Endometrium (tissue), 2 donors: ENCODE data around the gene MYO9A.

Source experiments
- FAIRE-seq: peaks from 2 replicates; lab custom pipeline; 2012; peaks lifted over from hg19 to GRCh38; lab: Jason Lieb, UNC
- donor health status: control.
- donor health status: control.

The MYO9A gene

GRCh38 chr15:71951134-71951533 lies 166.8 kb downstream of the MYO9A start:
- FAIRE-seq: no peak

- FAIRE-seq: no peak
Observed at GRCh38 chr15:71945012-71945411, 172.9 kb downstream of the MYO9A start.

DNA sequence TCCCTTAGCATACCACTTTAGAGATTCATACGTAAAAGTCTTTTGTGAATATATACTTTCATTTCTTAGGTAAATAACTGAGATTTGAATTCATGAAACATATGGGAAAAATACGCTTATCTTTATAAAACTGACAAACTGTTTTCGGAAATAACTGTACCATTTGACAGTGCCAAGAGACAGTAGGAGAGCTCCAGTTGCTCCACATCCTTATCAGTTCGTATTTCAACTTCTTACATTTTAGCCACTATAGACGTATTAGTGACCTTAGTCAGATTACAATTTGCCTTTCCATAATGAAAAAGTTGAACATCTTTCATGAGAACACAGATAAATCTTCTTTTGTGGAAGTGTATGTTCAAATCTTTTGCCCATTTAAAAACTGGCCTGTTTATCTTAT lies 174.1 kb downstream of the MYO9A start:
- FAIRE-seq: no peak

DNA sequence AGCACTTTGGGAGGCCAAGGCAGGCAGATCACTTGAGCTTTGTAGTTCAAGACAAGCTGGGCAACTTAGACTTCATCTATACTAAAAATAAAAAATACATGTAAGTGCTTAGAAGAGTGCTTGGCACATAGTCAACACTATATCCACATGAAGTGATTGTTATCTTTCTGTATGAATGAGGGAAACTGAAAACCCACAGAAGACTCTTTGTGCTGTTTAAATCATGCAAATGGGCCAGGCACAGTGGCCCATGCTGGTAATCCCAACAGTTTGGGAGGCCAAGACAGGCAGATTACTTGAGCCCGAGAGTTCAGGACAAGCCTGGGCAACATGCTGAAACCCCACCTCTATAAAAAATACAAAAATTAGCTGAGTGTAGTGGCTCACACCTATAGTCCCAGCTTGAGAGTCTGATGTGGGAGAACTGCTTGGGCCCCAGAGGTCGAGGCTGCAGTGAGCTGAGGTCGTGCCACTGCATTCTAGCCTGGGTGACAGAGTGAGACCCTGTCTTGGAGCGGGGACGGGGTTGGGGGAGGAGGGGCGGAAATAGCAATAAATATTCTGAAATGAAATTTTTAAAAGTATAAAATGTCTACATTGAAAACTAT lies 177.9 kb downstream of the MYO9A start:
- FAIRE-seq: no peak

- FAIRE-seq: no peak
Observed at GRCh38 chr15:71937650-71938311, 180.2 kb downstream of the MYO9A start.

DNA sequence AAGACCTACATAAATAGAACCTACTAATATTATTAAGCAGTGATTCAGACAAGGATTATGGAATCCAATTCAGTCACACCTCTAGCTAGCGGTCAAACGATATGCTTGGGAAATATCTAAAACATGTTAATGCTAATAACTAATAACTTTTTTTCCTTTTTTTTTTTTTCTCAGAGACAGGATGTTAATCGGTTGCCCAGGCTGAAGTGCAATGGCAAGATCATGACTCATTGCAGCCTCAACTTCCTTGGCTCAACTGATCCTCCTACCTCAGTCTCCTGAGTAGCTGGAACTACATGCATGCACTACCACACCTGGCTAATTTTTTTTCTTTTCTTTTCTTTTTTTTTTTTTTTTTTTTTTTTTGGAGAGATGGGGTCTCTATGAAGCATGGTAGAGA lies 183.5 kb downstream of the MYO9A start:
- FAIRE-seq: no peak

GRCh38 chr15:71932689-71933088 lies 185.3 kb downstream of the MYO9A start:
- no peak for FAIRE-seq

DNA sequence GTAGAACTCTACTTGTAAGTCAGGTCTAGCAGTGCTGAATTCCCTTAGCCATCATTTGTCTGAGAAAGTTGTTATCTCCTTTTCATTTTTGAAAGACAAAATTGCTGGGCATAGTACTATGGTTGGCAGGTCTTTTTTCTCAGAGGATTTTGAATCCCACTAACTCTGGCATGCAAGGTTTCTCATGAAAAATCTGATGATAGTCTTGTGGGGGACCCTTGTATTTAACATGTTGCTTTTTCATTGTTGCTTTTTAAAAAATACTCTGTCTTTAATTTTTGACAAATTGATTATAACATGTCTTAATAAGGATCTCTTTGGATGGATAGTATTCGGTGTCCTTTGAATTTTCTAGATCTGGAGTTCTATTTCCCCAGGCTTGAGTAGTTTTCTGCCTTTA lies 186.7 kb downstream of the MYO9A start:
- FAIRE-seq: no peak

DNA sequence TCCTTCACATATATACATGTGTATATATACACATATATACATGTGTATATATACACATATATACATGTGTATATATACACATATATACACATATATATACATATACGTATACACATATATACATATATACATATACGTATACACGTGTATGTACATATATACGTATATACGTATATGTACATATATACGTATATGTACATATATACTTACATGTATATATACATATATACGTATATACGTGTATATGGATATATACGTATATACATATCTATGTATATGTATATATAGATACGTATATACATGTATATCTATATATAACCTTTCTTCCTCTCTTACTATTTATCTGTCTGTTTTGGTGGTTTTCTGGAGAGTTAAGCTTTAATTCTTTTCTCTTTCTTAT lies 192.8 kb downstream of the MYO9A start:
- peak; percentile 37 for FAIRE-seq

DNA sequence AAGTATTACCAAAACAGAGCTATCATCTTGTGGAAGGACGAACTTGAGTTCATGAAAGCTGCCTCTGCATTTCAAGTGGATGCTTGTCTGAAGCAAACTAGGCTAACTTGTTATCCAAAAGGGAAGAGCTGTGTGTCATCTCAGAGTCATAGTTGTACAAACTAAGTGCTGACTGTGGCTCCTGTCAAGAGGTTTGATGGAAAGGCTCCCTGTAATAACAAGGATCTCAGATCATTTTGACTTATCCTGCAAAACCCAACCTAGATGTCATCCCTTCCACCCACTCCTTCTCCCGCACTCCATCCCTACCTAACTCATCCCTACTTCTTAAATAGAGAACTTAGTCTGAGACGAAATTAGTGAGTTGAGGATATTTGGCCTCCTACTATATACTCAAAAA lies 196.8 kb downstream of the MYO9A start:
- FAIRE-seq: no peak

GRCh38 chr15:71920573-71920972 lies 197.4 kb downstream of the MYO9A start:
- FAIRE-seq: no peak

GRCh38 chr15:71916834-71917233 lies 201.1 kb downstream of the MYO9A start:
- FAIRE-seq: no peak

DNA sequence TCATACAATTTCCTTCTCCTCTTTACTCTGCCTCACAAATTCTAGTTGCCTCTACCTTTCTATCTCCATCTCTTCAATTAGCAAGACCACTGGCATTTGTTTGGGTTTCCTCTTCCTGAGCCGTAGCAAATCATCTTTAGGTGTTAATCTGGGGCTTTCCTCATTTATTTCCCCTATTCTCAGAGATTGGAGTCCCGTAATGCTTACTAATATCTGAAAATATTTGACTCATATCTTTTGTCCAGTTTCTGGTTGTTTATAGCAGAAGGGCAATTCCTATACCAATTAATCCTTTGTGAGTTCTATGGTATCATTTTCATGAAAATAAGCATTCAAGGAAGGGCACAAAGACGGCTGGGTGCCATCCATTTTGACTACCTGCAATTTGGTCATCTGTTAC lies 203.9 kb downstream of the MYO9A start:
- FAIRE-seq: no peak

DNA sequence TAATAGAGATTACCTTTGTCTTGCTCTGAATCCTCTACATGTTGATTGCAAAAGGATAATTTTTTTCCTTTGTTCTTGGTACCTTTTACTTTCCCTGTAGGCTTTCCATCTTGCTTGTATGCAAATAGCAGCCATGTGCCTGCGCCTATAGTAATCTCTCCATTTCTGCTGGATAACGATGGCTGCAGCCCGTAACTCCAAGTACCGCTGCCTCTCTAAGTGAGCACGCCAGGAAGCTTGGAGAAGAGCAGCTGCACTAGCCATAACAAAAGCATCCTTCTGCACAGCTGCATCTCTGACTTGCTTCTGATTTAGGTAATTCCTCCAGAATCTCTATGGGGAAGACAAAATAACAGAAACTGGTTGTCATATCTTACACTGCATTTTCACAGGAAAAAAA lies 218.3 kb downstream of the MYO9A start:
- no peak for FAIRE-seq

DNA sequence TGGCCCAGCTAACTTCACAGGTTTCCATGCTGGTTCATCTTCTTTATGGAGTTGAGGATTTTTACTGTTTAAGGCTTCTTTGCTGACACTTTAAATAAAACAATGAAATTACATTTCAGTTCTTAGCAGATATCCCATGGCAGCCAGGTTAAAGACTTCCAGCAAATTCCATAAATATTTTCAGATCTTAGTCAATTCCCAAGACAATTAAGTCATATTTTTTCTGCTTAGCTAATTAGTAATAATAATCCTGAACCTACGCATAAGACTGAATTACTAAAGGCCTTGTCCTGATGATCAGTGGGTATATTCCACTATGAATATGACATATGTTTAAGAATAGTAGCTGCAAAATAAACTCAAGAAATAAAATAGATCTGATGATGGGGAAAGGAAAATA lies 224.3 kb downstream of the MYO9A start:
- no peak for FAIRE-seq

GRCh38 chr15:71892335-71892734 lies 225.6 kb downstream of the MYO9A start:
- no peak for FAIRE-seq

DNA sequence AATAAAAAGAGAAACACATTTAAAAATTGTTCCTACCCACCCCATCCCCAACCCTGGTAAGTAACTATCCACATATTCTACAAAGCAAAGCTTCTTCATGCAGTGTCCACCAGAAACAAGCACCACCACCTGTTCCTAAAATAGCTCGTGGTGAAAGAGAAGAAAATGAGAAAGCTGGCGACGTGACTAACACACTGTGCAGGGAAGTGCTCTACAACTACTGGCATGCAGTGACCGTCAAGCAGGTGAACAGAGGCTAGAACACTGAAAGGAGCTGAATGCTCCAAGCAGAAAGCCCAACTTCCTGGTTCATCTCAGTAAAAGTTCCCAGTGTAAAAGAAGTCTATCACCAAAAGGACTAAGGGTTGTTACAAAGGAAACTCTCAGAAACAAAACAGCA lies 226.9 kb downstream of the MYO9A start:
- no peak for FAIRE-seq

- no peak for FAIRE-seq
Observed at GRCh38 chr15:71889947-71890346, 228.0 kb downstream of the MYO9A start.

- FAIRE-seq: no peak
Observed at GRCh38 chr15:71889385-71889784, 228.6 kb downstream of the MYO9A start.

DNA sequence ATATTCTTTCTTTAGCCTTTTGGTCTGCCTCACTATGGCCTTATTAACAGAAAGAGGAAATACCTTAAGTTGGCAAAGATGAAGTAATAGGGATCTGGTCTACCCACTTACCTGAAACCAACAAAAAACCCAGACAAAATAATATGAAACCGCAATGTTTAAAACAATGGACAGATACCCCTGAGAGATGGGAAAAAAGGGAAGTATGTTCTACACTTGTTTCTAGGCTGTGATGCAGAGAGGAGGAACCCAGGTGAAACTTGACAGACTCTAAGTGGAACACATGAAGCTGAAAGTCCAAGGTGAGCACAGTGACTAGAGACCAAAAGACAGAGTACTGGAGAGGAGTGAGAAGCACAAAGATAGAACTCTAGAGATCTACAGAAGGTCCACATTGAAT lies 229.2 kb downstream of the MYO9A start:
- FAIRE-seq: no peak

- FAIRE-seq: no peak
Observed at GRCh38 chr15:71885390-71885789, 232.6 kb downstream of the MYO9A start.

DNA sequence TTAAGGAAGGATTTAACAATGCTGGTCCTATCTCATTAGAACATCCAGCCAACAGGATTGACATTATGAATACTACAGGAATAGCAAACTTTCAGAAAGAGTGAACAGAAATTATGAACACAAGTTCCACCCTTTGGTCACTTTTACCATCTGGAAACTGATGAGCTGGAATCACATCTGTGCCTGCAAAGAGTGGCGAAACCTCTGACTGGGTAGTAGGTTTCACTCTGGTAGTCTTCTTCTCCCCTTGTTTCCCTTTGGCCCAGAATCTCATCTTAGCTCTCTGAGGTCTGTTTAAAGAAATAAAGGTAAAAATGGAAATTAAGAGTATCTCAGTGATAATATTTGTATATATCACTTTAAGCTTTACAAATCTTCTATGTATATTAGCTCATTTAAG lies 234.5 kb downstream of the MYO9A start:
- FAIRE-seq: no peak

GRCh38 chr15:71880276-71880675 lies 237.7 kb downstream of the MYO9A start:
- FAIRE-seq: no peak

GRCh38 chr15:71874245-71874644 lies 243.7 kb downstream of the MYO9A start:
- no peak for FAIRE-seq
